Measurements from ENCODE around the gene FOXJ3. TPM values are rescaled to one million over a fixed set of nuclear protein-coding genes. Genes with fewer than 3 reads are reported as not detected.

FOXJ3 gene
- total and polyA plus RNA-seq, 2 of the 13 experiments (the other 11 are each of a cell fraction or from before 2014, with no cell fraction given): 16.6 to 48.5 TPM

GRCh38 chr1:42319871-42320484 lies 15.1 kb downstream of the FOXJ3 start (continued):
- no peak for TF ChIP-seq ZNF496 (CRISPR knock-in tag; IDR thresholded peaks at IDR 0.05; ENCODE audit: insufficient replicate concordance)
- no peak for TF ChIP-seq ZMAT3 (CRISPR knock-in tag; conservative IDR thresholded peaks at IDR 0.05)
- no peak for TF ChIP-seq ZNF44 (CRISPR knock-in tag; IDR thresholded peaks at IDR 0.05)
- TF ChIP-seq AHDC1 (CRISPR knock-in tag; IDR thresholded peaks at IDR 0.05; ENCODE audit: borderline replicate concordance): peak; percentile 83; the same call in 1 of the 2 replicates
- no peak for TF ChIP-seq RFX5 (IDR thresholded peaks at IDR 0.05; ENCODE audit: low read depth, low read length)
- TF ChIP-seq ZNF543 (CRISPR knock-in tag; IDR thresholded peaks at IDR 0.05): no peak
- TF ChIP-seq MXD1 (CRISPR knock-in tag; IDR thresholded peaks at IDR 0.05): no peak
- TF ChIP-seq TFDP2 (CRISPR knock-in tag; IDR thresholded peaks at IDR 0.05): no peak
- no peak for TF ChIP-seq ZNF75D (CRISPR knock-in tag; IDR thresholded peaks at IDR 0.05; ENCODE audit: borderline replicate concordance)
- TF ChIP-seq KAT2B (IDR thresholded peaks at IDR 0.05; ENCODE audit: borderline replicate concordance, low read depth, low read length): no peak
- TF ChIP-seq ZNF431 (CRISPR knock-in tag; IDR thresholded peaks at IDR 0.05; ENCODE audit: borderline replicate concordance, low read depth): no peak
- no peak for TF ChIP-seq ZFP82 (CRISPR knock-in tag; IDR thresholded peaks at IDR 0.05; ENCODE audit: borderline replicate concordance)
- TF ChIP-seq YEATS2 (CRISPR knock-in tag; IDR thresholded peaks at IDR 0.05; ENCODE audit: borderline replicate concordance): no peak
- no peak for TF ChIP-seq DNMT3B (CRISPR knock-in tag; conservative IDR thresholded peaks at IDR 0.05)
- no peak for TF ChIP-seq ZNF639 (CRISPR knock-in tag; conservative IDR thresholded peaks at IDR 0.05)
- no peak for TF ChIP-seq GABPA (IDR thresholded peaks at IDR 0.05; ENCODE audit: low read depth, low read length)
- peak; percentile 67 for TF ChIP-seq GABPA (CRISPR knock-in tag; IDR thresholded peaks at IDR 0.05; ENCODE audit: low read depth)
- TF ChIP-seq PITX1 (CRISPR knock-in tag; IDR thresholded peaks at IDR 0.05): peak; percentile 48; the same call in 1 of the 2 replicates
- no peak for TF ChIP-seq ZFP37 (CRISPR knock-in tag; IDR thresholded peaks at IDR 0.05; ENCODE audit: borderline replicate concordance)
- TF ChIP-seq SPEN (CRISPR knock-in tag; IDR thresholded peaks at IDR 0.05; ENCODE audit: low read depth): no peak
